ENCODE results near the gene MTPN.

The MTPN gene

DNA sequence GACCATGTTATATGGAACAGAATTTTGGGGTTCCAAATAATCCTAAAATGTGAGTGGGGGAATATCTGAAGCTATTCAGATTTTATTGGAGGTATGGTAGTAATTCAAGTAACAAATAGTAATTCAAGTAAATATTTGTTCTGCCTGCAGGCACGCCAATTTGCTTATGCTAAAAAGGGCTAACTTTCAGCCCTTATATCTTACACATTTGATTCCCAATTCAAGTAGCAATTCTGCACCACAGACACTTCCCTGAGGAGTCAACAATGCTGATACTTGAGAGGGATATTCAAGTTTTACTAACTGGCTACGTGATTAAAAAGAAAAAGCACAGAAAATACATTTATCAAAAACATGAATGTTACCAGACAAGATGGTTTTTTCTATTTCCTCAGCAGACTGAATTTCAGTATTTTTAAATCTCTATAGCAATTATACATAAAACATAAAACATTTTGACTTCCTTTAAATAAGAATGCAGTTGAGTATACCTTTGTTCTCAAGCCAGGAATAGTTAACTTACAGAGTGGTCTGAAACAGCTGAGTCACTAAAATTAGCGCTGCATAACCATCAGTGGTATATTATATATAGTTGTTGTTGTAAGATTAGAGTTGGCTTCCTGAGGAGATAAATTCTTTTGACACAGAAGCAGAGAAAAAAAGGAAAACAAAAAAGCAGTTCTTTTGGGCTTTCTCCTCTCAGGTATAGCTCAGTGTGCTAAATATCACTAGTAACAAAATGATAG, 33.9 kb downstream of the MTPN start:
- CTCF ChIA-PET: no interaction called here

DNA sequence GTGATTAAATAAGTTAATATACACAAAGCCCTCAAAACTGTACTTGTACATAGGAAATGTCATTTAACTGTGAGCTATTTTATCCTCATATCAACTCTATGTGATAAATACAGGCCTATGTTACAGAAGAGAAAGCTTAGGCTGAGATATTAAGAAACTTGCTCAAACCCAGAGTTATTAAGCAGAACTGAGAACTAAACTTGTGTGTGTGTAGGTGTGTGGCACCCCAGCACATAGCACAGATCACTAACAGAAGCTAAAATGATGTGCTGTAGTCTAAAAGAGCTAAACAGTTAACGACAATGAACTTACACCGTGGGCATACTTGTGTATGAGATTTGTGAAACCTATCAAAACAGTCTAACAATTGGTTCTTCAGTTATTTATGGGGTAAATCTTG, 34.5 kb downstream of the MTPN start:
- ChIA-PET CTCF (interaction anchor here (1.2 kb wide), 1 partner anchor 8 kb away, joined by 3 read pairs; no protein-coding TSS in a partner anchor), POLR2A (no interaction called here)
- TF ChIP-seq CTCF (IDR thresholded peaks at IDR 0.05; ENCODE audit: insufficient read depth, low read length, missing control alignments): no peak
- no peak for DNase-seq (ENCODE audit: low read depth, low spot score)
- no peak overlapping the region for H3K4me3 ChIP-seq (ENCODE audit: low read depth, low read length)

More for the DNA sequence above, 33.9 kb downstream of the MTPN start:
- DNase-seq (ENCODE audit: low read depth, low spot score): no peak
- H3K4me3 ChIP-seq (ENCODE audit: low read depth, low read length): no peak overlapping the region
- no peak for TF ChIP-seq CTCF (IDR thresholded peaks at IDR 0.05; ENCODE audit: insufficient read depth, low read length, missing control alignments)
- POLR2A ChIA-PET: no interaction called here

- no peak overlapping the region for H3K4me3 ChIP-seq (ENCODE audit: low read depth, low read length)
- no peak for TF ChIP-seq CTCF (IDR thresholded peaks at IDR 0.05; ENCODE audit: insufficient read depth, low read length, missing control alignments)
- POLR2A ChIA-PET: no interaction called here
- DNase-seq (ENCODE audit: low read depth, low spot score): no peak
- CTCF ChIA-PET: interaction anchor here (0.9 kb wide), 2 partner anchors 10 to 140 kb away, joined by 3 read pairs; no protein-coding TSS in a partner anchor
Observed at GRCh38 chr7:135940077-135941075, 36.8 kb downstream of the MTPN start.

DNA sequence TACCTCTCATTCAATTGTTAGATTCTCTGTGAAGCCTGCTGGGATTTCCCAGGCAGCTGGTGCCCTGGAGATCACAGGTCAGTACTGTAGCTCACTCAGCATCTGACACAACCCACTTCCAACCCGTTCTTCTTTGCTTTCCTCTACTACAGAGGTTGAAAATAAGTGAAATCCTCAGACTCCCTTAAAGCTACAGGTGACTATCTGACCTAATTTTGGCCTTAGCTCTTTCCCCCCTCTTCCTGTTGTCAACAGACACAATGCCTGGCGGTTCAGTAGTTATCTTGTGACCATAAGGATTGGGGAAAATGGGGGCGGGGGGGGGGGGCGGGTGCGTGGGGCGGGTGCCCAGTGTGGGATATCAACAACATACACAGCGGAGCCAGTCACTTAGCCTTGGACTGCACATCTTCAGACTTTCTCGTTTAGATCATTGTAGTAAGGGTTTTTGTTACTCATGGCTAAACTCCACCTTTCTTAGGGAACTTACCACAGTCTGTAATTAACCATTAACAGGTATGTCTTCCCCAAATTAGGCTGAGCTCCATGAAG, 37.8 kb downstream of the MTPN start:
- DNase-seq (ENCODE audit: low read depth, low spot score): no peak

GRCh38 chr7:135938563-135938962, 38.6 kb downstream of the MTPN start:
- POLR2A ChIA-PET: no interaction called here
- CTCF ChIA-PET: no interaction called here
- DNase-seq (ENCODE audit: low read depth, low spot score): no peak
- H3K4me3 ChIP-seq (ENCODE audit: low read depth, low read length): no peak overlapping the region
- no peak for TF ChIP-seq CTCF (IDR thresholded peaks at IDR 0.05; ENCODE audit: insufficient read depth, low read length, missing control alignments)

More for the DNA sequence above, 37.8 kb downstream of the MTPN start:
- ChIA-PET POLR2A (no interaction called here), CTCF (no interaction called here)
- no peak for TF ChIP-seq CTCF (IDR thresholded peaks at IDR 0.05; ENCODE audit: insufficient read depth, low read length, missing control alignments)
- no peak overlapping the region for H3K4me3 ChIP-seq (ENCODE audit: low read depth, low read length)

DNA sequence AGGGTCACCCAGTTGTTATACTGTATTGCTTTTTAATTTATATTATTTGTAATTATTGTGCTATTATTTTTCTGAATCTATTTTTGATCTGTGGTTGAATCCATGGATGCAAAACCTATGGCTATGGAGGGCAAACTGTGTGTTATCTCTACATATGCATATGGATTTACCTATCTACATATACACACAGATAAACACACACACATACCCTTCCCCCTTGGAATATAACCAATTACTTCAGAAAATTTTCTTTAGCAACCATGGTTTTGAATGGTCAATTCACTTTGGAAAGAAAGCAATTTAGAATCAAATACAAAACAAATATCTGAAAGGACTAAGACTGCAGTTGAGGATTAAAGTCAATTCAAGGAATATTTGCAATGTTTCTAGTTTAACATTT, 39.1 kb downstream of the MTPN start:
- no peak for DNase-seq (ENCODE audit: low read depth, low spot score)
- ChIA-PET POLR2A (no interaction called here), CTCF (interaction anchor here (0.7 kb wide), 1 partner anchor 11 kb away, joined by 3 read pairs; no protein-coding TSS in a partner anchor)

More for the DNA sequence above, 39.1 kb downstream of the MTPN start:
- no peak overlapping the region for H3K4me3 ChIP-seq (ENCODE audit: low read depth, low read length)
- no peak for TF ChIP-seq CTCF (IDR thresholded peaks at IDR 0.05; ENCODE audit: insufficient read depth, low read length, missing control alignments)
